ENCODE measurements around the gene HEPACAM. TPM values are rescaled to one million over a fixed set of nuclear protein-coding genes. Genes with fewer than 3 reads are reported as not detected.
A peak's percentile ranks its signal among the peaks of the same experiment; 100 is the strongest.

Gene HEPACAM
- total RNA-seq, 6 donors from 2014 or later: 0.14 TPM; not detected in 5

DNA sequence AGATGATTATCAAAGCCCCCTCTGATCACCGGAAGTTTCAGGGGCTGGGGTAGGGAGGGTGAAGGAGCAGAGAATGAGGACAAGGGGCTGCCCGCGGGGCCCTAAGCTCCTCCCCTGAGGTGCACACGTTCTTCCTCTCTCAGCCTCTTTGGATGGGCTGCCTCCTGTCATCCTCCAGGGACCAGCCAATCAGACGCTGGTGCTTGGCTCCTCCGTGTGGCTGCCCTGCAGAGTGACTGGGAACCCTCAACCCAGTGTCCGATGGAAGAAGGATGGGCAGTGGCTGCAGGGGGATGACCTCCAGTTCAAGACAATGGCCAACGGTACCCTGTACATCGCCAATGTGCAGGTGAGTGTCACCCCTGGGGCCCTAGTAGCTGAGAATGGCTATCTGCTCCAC, 63.1 kb downstream of the HEPACAM start:
- TF ChIP-seq EP300 (IDR thresholded peaks at IDR 0.05) (no peak), POLR2AphosphoS5 (IDR thresholded peaks at IDR 0.05) (no peak), POLR2A (IDR thresholded peaks at IDR 0.05) (no peak), CTCF (IDR thresholded peaks at IDR 0.05) (no peak)
- Histone ChIP-seq H3K4me1 (peaks cover 27 to 36% (median 29%) of the 10 kb centered on the region in 4 donors), H3K27me3 (peaks cover 0 to 27% (median 16%) of the 10 kb centered on the region in 4 donors), H3K27ac (no peak overlapping the region), H3K4me3 (no peak overlapping the region), H3K36me3 (no peaks in the 10 kb centered on the region), H3K9me3 (no peaks in the 10 kb centered on the region)
- WGBS, 2 donors: 29 to 30% methylated on average over 9 of the region's 9 CpGs
- ATAC-seq (ENCODE audit: low FRiP score in 2 of 2) (no peak), DNase-seq (no peak)

- no peak overlapping the region for H3K4me3 ChIP-seq
- ATAC-seq (ENCODE audit: low FRiP score in 2 of 2): no peak
- peaks cover 0 to 29% (median 16%) of the 10 kb centered on the region in 4 donors for H3K27me3 ChIP-seq
Measured at GRCh38 chr11:124872280-124872679, 63.6 kb downstream of the HEPACAM start.

GRCh38 chr11:124870430-124870829, 65.4 kb downstream of the HEPACAM start:
- Histone ChIP-seq H3K4me1 (peaks cover 31 to 39% (median 34%) of the 10 kb centered on the region in 4 donors), H3K27me3 (peaks cover 2 to 48% (median 31%) of the 10 kb centered on the region in 4 donors), H3K4me3 (no peak overlapping the region), H3K9me3 (no peaks in the 10 kb centered on the region), H3K36me3 (no peaks in the 10 kb centered on the region), H3K27ac (no peak overlapping the region)
- DNase-seq (no peak), ATAC-seq (ENCODE audit: low FRiP score in 2 of 2) (no peak)
- TF ChIP-seq EP300 (IDR thresholded peaks at IDR 0.05) (no peak), POLR2A (IDR thresholded peaks at IDR 0.05) (no peak), POLR2AphosphoS5 (IDR thresholded peaks at IDR 0.05) (no peak), CTCF (IDR thresholded peaks at IDR 0.05) (no peak)
- 54 to 69% methylated on average over 7 of the region's 7 CpGs for WGBS, 2 donors

More at GRCh38 chr11:124872280-124872679, 63.6 kb downstream of the HEPACAM start:
- no peak for DNase-seq
- H3K4me1 ChIP-seq: peaks cover 26 to 37% (median 30%) of the 10 kb centered on the region in 4 donors
- TF ChIP-seq CTCF (IDR thresholded peaks at IDR 0.05) (no peak), POLR2A (IDR thresholded peaks at IDR 0.05) (no peak), POLR2AphosphoS5 (IDR thresholded peaks at IDR 0.05) (no peak), EP300 (IDR thresholded peaks at IDR 0.05) (no peak)
- WGBS, 2 donors: 39 to 67% methylated on average over 8 of the region's 8 CpGs
- H3K36me3 ChIP-seq: no peaks in the 10 kb centered on the region
- no peak overlapping the region for H3K27ac ChIP-seq
- no peaks in the 10 kb centered on the region for H3K9me3 ChIP-seq

GRCh38 chr11:124869856-124870387, 65.9 kb downstream of the HEPACAM start:
- WGBS, 2 donors: 59 to 70% methylated on average over 14 of the region's 14 CpGs
- Histone ChIP-seq H3K4me3 (no peak overlapping the region), H3K9me3 (no peaks in the 10 kb centered on the region), H3K27ac (no peak overlapping the region), H3K27me3 (peaks cover 2 to 53% (median 36%) of the 10 kb centered on the region in 4 donors), H3K4me1 (peaks cover 36 to 44% (median 39%) of the 10 kb centered on the region in 4 donors), H3K36me3 (no peaks in the 10 kb centered on the region)
- ATAC-seq (ENCODE audit: low FRiP score in 2 of 2) (no peak), DNase-seq (no peak)
- TF ChIP-seq CTCF (IDR thresholded peaks at IDR 0.05) (no peak), EP300 (IDR thresholded peaks at IDR 0.05) (no peak), POLR2A (IDR thresholded peaks at IDR 0.05) (no peak), POLR2AphosphoS5 (IDR thresholded peaks at IDR 0.05) (no peak)

DNA sequence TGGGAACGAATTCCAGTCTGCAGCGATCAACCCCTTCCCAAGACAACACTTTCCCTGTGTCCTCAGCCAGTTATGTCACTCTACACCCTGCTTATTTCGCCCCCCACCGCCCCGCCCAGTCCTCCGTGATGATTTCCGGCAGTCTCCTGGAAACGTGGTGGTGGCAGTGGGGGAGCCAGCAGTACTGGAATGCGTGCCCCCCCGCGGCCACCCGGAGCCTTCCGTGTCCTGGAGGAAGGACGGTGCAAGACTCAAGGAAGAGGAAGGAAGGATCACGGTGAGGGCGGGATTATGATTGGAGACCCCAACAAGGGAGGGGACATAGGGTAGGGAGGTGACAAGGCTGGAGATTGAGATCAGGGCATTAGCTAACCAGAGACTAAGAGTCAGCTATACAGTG, 66.5 kb downstream of the HEPACAM start:
- DNase-seq: no peak
- H3K36me3 ChIP-seq: no peaks in the 10 kb centered on the region
- H3K9me3 ChIP-seq: no peaks in the 10 kb centered on the region
- 3 to 5% methylated on average over 16 of the region's 16 CpGs for WGBS, 2 donors
- peaks cover 2 to 57% (median 39%) of the 10 kb centered on the region in 4 donors for H3K27me3 ChIP-seq
- peak overlapping the region in 1 of 4 donors; percentile 8 for H3K4me3 ChIP-seq
- no peak overlapping the region for H3K27ac ChIP-seq
- TF ChIP-seq POLR2A (IDR thresholded peaks at IDR 0.05) (no peak), EP300 (IDR thresholded peaks at IDR 0.05) (no peak), CTCF (IDR thresholded peaks at IDR 0.05) (no peak), POLR2AphosphoS5 (IDR thresholded peaks at IDR 0.05) (no peak)
- no peak for ATAC-seq (ENCODE audit: low FRiP score in 2 of 2)
- peaks cover 39 to 50% (median 42%) of the 10 kb centered on the region in 4 donors for H3K4me1 ChIP-seq

All from upper lobe of left lung (tissue), 6 donors.